Testis (tissue), 2 donors: Measurements from ENCODE around the gene PCED1A.

ENCODE experiments used
- POLR2A ChIP-seq: fragments of 450-650 bp; IDR thresholded peaks from one replicate; pipeline ENCODE4 v1.6.1; 2017; ENCODE audit warnings: antibody characterized with exemption, mild to moderate bottlenecking, moderate library complexity
- TF ChIP-seq, protein P1 (sequence below), 3 experiments: fragments of 450-650 bp in 2 of 3; fragments of 200-600 bp in 1 of 3; sonication (generic) in 1 of 3; IDR thresholded peaks; one replicate each; pipeline ENCODE4 v1.5.1; 2016 to 2019; ENCODE audit warnings: antibody characterized with exemption in 3 of 3, mild to moderate bottlenecking in 2 of 3, moderate library complexity in 1 of 3

GRCh38 chr20:2887715-2888114 lies 47.3 kb upstream of the PCED1A start:
- TF ChIP-seq, protein P1, sequence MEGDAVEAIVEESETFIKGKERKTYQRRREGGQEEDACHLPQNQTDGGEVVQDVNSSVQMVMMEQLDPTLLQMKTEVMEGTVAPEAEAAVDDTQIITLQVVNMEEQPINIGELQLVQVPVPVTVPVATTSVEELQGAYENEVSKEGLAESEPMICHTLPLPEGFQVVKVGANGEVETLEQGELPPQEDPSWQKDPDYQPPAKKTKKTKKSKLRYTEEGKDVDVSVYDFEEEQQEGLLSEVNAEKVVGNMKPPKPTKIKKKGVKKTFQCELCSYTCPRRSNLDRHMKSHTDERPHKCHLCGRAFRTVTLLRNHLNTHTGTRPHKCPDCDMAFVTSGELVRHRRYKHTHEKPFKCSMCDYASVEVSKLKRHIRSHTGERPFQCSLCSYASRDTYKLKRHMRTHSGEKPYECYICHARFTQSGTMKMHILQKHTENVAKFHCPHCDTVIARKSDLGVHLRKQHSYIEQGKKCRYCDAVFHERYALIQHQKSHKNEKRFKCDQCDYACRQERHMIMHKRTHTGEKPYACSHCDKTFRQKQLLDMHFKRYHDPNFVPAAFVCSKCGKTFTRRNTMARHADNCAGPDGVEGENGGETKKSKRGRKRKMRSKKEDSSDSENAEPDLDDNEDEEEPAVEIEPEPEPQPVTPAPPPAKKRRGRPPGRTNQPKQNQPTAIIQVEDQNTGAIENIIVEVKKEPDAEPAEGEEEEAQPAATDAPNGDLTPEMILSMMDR (IDR thresholded peaks at IDR 0.05): no peak
- TF ChIP-seq POLR2A: no peak
